ENCODE measurements around the gene NHLRC4. TPM values are rescaled to one million over a fixed set of nuclear protein-coding genes. Genes with fewer than 3 reads are reported as not detected.

NHLRC4 gene
- total RNA-seq, 2 donors from 2014 or later: 1.1 TPM

GRCh38 chr16:551210-551609 is 15.6 kb upstream of the NHLRC4 start:
- Mint-ChIP-seq H3K27ac (no peak overlapping the region), H3K9me3 (no peaks in the 10 kb centered on the region), H3K4me1 (no peaks in the 10 kb centered on the region), H3K36me3 (ENCODE audit: low read depth) (peaks cover 9% of the 10 kb centered on the region), H3K27me3 (ENCODE audit: insufficient read depth) (no peaks in the 10 kb centered on the region), H3K4me3 (no peak overlapping the region)
- no peak for DNase-seq
- H3K27ac ChIP-seq (ENCODE audit: low read depth, low read length): no peak overlapping the region
- H3K9me3 ChIP-seq (ENCODE audit: control insufficient read depth, low read length): no peaks in the 10 kb centered on the region
- H3K27me3 ChIP-seq (ENCODE audit: control insufficient read depth, insufficient read depth, low read length, poor library complexity, severe bottlenecking): no peaks in the 10 kb centered on the region
- 98% methylated on average over 19 to 28 of the region's 28 CpGs for WGBS, 2 experiments (ENCODE audit: insufficient coverage in 1 of 2, insufficient read length in 1 of 2)
- no peak for TF ChIP-seq CTCF (conservative IDR thresholded peaks at IDR 0.05)
- no peak overlapping the region for H3K9ac ChIP-seq (ENCODE audit: extremely low read depth, low read length, poor library complexity, severe bottlenecking)
- H3K4me1 ChIP-seq (ENCODE audit: control insufficient read depth, insufficient read depth, low read length): no peaks in the 10 kb centered on the region
- H3K36me3 ChIP-seq (ENCODE audit: control insufficient read depth, insufficient read depth, low read length): no peaks in the 10 kb centered on the region
- H3K4me3 ChIP-seq (ENCODE audit: low read length): no peak overlapping the region

GRCh38 chr16:552171-552570 is 14.6 kb upstream of the NHLRC4 start:
- Mint-ChIP-seq H3K4me1 (no peaks in the 10 kb centered on the region), H3K27me3 (ENCODE audit: insufficient read depth) (no peaks in the 10 kb centered on the region), H3K27ac (no peak overlapping the region), H3K9me3 (no peaks in the 10 kb centered on the region), H3K36me3 (ENCODE audit: low read depth) (peaks cover 9% of the 10 kb centered on the region), H3K4me3 (no peak overlapping the region)
- no peaks in the 10 kb centered on the region for H3K9me3 ChIP-seq (ENCODE audit: control insufficient read depth, low read length)
- no peak overlapping the region for H3K9ac ChIP-seq (ENCODE audit: extremely low read depth, low read length, poor library complexity, severe bottlenecking)
- no peak for DNase-seq
- H3K4me1 ChIP-seq (ENCODE audit: control insufficient read depth, insufficient read depth, low read length): no peaks in the 10 kb centered on the region
- H3K36me3 ChIP-seq (ENCODE audit: control insufficient read depth, insufficient read depth, low read length): no peaks in the 10 kb centered on the region
- WGBS, 2 experiments (ENCODE audit: insufficient coverage in 1 of 2, insufficient read length in 1 of 2): 98 to 100% methylated on average over 35 of the region's 35 CpGs
- H3K27ac ChIP-seq (ENCODE audit: low read depth, low read length): no peak overlapping the region
- H3K4me3 ChIP-seq (ENCODE audit: low read length): no peak overlapping the region
- no peak for TF ChIP-seq CTCF (conservative IDR thresholded peaks at IDR 0.05)
- H3K27me3 ChIP-seq (ENCODE audit: control insufficient read depth, insufficient read depth, low read length, poor library complexity, severe bottlenecking): no peaks in the 10 kb centered on the region

- H3K4me1 ChIP-seq (ENCODE audit: control insufficient read depth, insufficient read depth, low read length): no peaks in the 10 kb centered on the region
- Mint-ChIP-seq H3K27ac (no peak overlapping the region), H3K36me3 (ENCODE audit: low read depth) (peaks cover 9% of the 10 kb centered on the region), H3K4me1 (no peaks in the 10 kb centered on the region), H3K4me3 (no peak overlapping the region), H3K9me3 (no peaks in the 10 kb centered on the region), H3K27me3 (ENCODE audit: insufficient read depth) (peaks cover 6% of the 10 kb centered on the region)
- no peak overlapping the region for H3K4me3 ChIP-seq (ENCODE audit: low read length)
- DNase-seq: no peak
- 96% methylated on average over 22 to 33 of the region's 33 CpGs for WGBS, 2 experiments (ENCODE audit: insufficient coverage in 1 of 2, insufficient read length in 1 of 2)
- no peak overlapping the region for H3K9ac ChIP-seq (ENCODE audit: extremely low read depth, low read length, poor library complexity, severe bottlenecking)
- H3K27ac ChIP-seq (ENCODE audit: low read depth, low read length): no peak overlapping the region
- H3K36me3 ChIP-seq (ENCODE audit: control insufficient read depth, insufficient read depth, low read length): no peaks in the 10 kb centered on the region
- TF ChIP-seq CTCF (conservative IDR thresholded peaks at IDR 0.05): no peak
- H3K27me3 ChIP-seq (ENCODE audit: control insufficient read depth, insufficient read depth, low read length, poor library complexity, severe bottlenecking): peaks cover 8% of the 10 kb centered on the region
- no peaks in the 10 kb centered on the region for H3K9me3 ChIP-seq (ENCODE audit: control insufficient read depth, low read length)
Observed at GRCh38 chr16:553601-554296, 13.1 kb upstream of the NHLRC4 start.
